Stimulated activated CD4-positive, alpha-beta T cell treated with anti-CD3 and anti-CD28 coated beads, TNF-alpha, amount 100 ng/mL, for 1 hour (primary cell): ENCODE measurements around the gene MRTFA.
A peak's percentile ranks its signal among the peaks of the same experiment; 100 is the strongest.
"Not testable (repeated sequence)": the region's sequence is repeated elsewhere in the genome, so short reads cannot be mapped to it uniquely, and the experiment has no call there.

ENCODE experiments used
- DNase-seq, 3 donors: peaks; one replicate each; pipeline ENCODE4 v3.0.0-alpha.2; 2020; ENCODE audit warnings: low read depth in 3 of 3, low spot score in 1 of 3

MRTFA gene

GRCh38 chr22:40525250-40525884, 111.2 kb downstream of the MRTFA start:
- DNase-seq: peak; percentile 11 to 70 (median 42)

GRCh38 chr22:40524392-40525249, 111.9 kb downstream of the MRTFA start:
- DNase-seq: no peak

- DNase-seq: no peak
Measured at GRCh38 chr22:40522141-40522540, 114.4 kb downstream of the MRTFA start.

GRCh38 chr22:40521046-40521445, 115.5 kb downstream of the MRTFA start:
- no peak for DNase-seq

GRCh38 chr22:40520562-40520961, 116.0 kb downstream of the MRTFA start:
- DNase-seq: no peak

GRCh38 chr22:40519948-40520331, 116.6 kb downstream of the MRTFA start:
- DNase-seq: no peak

- no peak for DNase-seq
Measured at GRCh38 chr22:40519284-40519947, 117.1 kb downstream of the MRTFA start.

- DNase-seq: no peak
Measured at GRCh38 chr22:40518840-40519239, 117.7 kb downstream of the MRTFA start.

GRCh38 chr22:40517631-40518030, 118.9 kb downstream of the MRTFA start:
- no peak for DNase-seq

GRCh38 chr22:40516416-40516815, 120.1 kb downstream of the MRTFA start:
- DNase-seq: no peak

GRCh38 chr22:40512426-40513136, 123.9 kb downstream of the MRTFA start:
- no peak for DNase-seq

- no peak for DNase-seq
Measured at GRCh38 chr22:40511604-40512003, 124.9 kb downstream of the MRTFA start.

GRCh38 chr22:40510631-40511364, 125.7 kb downstream of the MRTFA start:
- no peak for DNase-seq

GRCh38 chr22:40509401-40510134, 127.0 kb downstream of the MRTFA start:
- DNase-seq: no peak

- DNase-seq: not testable (repeated sequence)
Measured at GRCh38 chr22:40508046-40508445, 128.5 kb downstream of the MRTFA start.

- DNase-seq: no peak
Measured at GRCh38 chr22:40507491-40507890, 129.0 kb downstream of the MRTFA start.

GRCh38 chr22:40506762-40507161, 129.8 kb downstream of the MRTFA start:
- no peak for DNase-seq

- no peak for DNase-seq
Measured at GRCh38 chr22:40504285-40505249, 132.0 kb downstream of the MRTFA start.

GRCh38 chr22:40502919-40503318, 133.6 kb downstream of the MRTFA start:
- no peak for DNase-seq
